Suprapubic skin (tissue), 4 donors: ENCODE measurements around the gene EVA1C. TPM values are rescaled to one million over a fixed set of nuclear protein-coding genes. Genes with fewer than 3 reads are reported as not detected.

ENCODE experiments used
- DNase-seq, 2 donors: peaks; one replicate each; pipeline ENCODE4 v3.0.0-alpha.2; 2019; ENCODE audit warnings: low spot score in 2 of 2
- H3K27ac ChIP-seq: fragments of 200-600 bp; sonication (generic); one replicate; pipeline ENCODE4 v1.5.1; 2019
- H3K27me3 ChIP-seq: fragments of 200-600 bp; sonication (generic); one replicate; pipeline ENCODE4 v1.5.1; 2019
- H3K36me3 ChIP-seq: fragments of 200-600 bp; sonication (generic); one replicate; pipeline ENCODE4 v1.5.1; 2019
- H3K4me1 ChIP-seq: fragments of 200-600 bp; sonication (generic); one replicate; pipeline ENCODE4 v1.5.1; 2019
- H3K4me3 ChIP-seq: fragments of 200-600 bp; sonication (generic); one replicate; pipeline ENCODE4 v1.5.1; 2019; ENCODE audit warnings: mild to moderate bottlenecking
- H3K9me3 ChIP-seq: fragments of 200-600 bp; sonication (generic); one replicate; pipeline ENCODE4 v1.5.1; 2019
- CTCF ChIP-seq, 2 donors: fragments of 200-600 bp in 1 of 2; fragments of 450-650 bp in 1 of 2; sonication (generic) in 1 of 2; IDR thresholded peaks; one replicate each; pipeline ENCODE4 v1.5.1; 2016 to 2019; ENCODE audit warnings: antibody characterized with exemption in 2 of 2, mild to moderate bottlenecking in 1 of 2, moderate library complexity in 1 of 2
- EP300 ChIP-seq: sonication (generic); formaldehyde crosslinking; IDR thresholded peaks from one replicate; pipeline ENCODE4 v1.6.1; 2017; ENCODE audit warnings: antibody characterized with exemption
- POLR2A ChIP-seq, 2 donors: fragments of 450-650 bp; IDR thresholded peaks; one replicate each; pipeline ENCODE4 v1.6.1; 2017; ENCODE audit warnings: antibody characterized with exemption in 2 of 2, mild to moderate bottlenecking in 2 of 2, moderate library complexity in 2 of 2
- POLR2AphosphoS5 ChIP-seq, 3 donors: sonication (generic); formaldehyde crosslinking; IDR thresholded peaks; one replicate each; pipeline ENCODE4 v1.6.1; 2017; ENCODE audit warnings: antibody characterized with exemption in 3 of 3
- WGBS: methylation state at CpG from one replicate; pipeline ENCODE4 v1.1.5; 2018; 5-methylcytosine and 5-hydroxymethylcytosine counted together
- total RNA-seq, 4 donors: library from RNA; depleted of rRNA; stranded (reverse); fragments of >200 nt; gene quantifications; one replicate each; pipeline ENCODE4 v1.1.0, GENCODE V29; 2016

The EVA1C gene
- total RNA-seq, 4 donors from 2014 or later, result 57.1 to 98.6 (median 63.2) TPM

- DNase-seq, result peak in 1 of 2 donors; percentile 50
- H3K36me3 ChIP-seq, result no peaks in the 10 kb centered on the region
- no peaks in the 10 kb centered on the region for H3K4me1 ChIP-seq
- H3K4me3 ChIP-seq, result no peak overlapping the region
- H3K9me3 ChIP-seq, result no peaks in the 10 kb centered on the region
- WGBS, result 99% methylated on average over 7 of the region's 7 CpGs
- TF ChIP-seq POLR2AphosphoS5 (IDR thresholded peaks at IDR 0.05) (no peak), POLR2A (IDR thresholded peaks at IDR 0.05) (no peak), EP300 (no peak), CTCF (IDR thresholded peaks at IDR 0.05) (no peak)
- no peak overlapping the region for H3K27ac ChIP-seq
- H3K27me3 ChIP-seq, result no peaks in the 10 kb centered on the region
Measured at GRCh38 chr21:32533611-32534010, 121.1 kb downstream of the EVA1C start.

DNA sequence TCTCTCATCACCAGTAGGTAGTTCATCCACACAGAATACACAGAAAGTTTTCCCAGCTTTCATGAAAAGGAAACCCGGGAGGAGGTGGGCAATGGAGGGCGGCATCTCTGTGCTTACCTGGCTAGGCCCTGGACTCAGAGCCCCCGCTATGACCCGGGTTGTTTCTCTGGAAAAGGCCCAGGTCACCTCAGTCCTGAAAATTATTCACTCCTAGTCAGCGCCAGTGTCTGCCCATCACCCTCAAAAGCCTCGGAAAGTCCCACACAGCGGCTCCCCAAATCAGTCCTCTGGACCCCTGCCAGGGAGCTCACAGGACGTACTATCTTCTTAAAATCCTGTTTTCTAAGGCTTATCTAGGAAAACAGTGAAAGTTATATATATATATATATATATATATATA, 121.6 kb downstream of the EVA1C start:
- no peak overlapping the region for H3K4me3 ChIP-seq
- no peaks in the 10 kb centered on the region for H3K36me3 ChIP-seq
- H3K4me1 ChIP-seq, result no peaks in the 10 kb centered on the region
- DNase-seq, result peak in 1 of 2 donors; percentile 56
- 83% methylated on average over 8 of the region's 8 CpGs for WGBS
- TF ChIP-seq EP300 (no peak), POLR2AphosphoS5 (IDR thresholded peaks at IDR 0.05) (no peak), POLR2A (IDR thresholded peaks at IDR 0.05) (no peak), CTCF (IDR thresholded peaks at IDR 0.05) (no peak)
- H3K27ac ChIP-seq, result no peak overlapping the region
- no peaks in the 10 kb centered on the region for H3K9me3 ChIP-seq
- no peaks in the 10 kb centered on the region for H3K27me3 ChIP-seq

- peak in 1 of 2 donors; percentile 49 for DNase-seq
Measured at GRCh38 chr21:32535612-32536011, 123.1 kb downstream of the EVA1C start.

DNA sequence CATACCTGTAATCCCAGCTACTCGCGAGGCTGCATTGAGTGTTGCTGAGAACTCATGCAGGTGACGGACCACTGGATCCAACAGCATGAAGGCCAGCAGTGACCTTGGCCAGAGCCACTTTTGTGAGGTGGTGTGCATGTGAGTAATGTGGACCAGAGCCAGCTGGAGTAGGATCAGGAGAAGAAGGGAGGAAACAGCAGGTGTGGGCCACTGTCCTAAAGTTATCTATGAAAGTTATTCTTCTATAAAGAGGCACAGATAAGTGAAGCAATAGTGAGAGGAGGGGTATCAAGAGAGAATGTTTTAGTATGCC, 125.0 kb downstream of the EVA1C start:
- 95% methylated on average over 3 of the region's 3 CpGs for WGBS
- TF ChIP-seq POLR2A (IDR thresholded peaks at IDR 0.05) (no peak), EP300 (no peak), POLR2AphosphoS5 (IDR thresholded peaks at IDR 0.05) (no peak), CTCF (IDR thresholded peaks at IDR 0.05) (no peak)
- H3K27me3 ChIP-seq, result no peaks in the 10 kb centered on the region

More at GRCh38 chr21:32535612-32536011, 123.1 kb downstream of the EVA1C start:
- Histone ChIP-seq H3K4me1 (no peaks in the 10 kb centered on the region), H3K27me3 (no peaks in the 10 kb centered on the region), H3K27ac (no peak overlapping the region), H3K36me3 (no peaks in the 10 kb centered on the region), H3K4me3 (no peak overlapping the region), H3K9me3 (no peaks in the 10 kb centered on the region)
- WGBS, result 92% methylated on average over 7 of the region's 7 CpGs
- TF ChIP-seq CTCF (IDR thresholded peaks at IDR 0.05) (no peak), POLR2AphosphoS5 (IDR thresholded peaks at IDR 0.05) (no peak), EP300 (no peak), POLR2A (IDR thresholded peaks at IDR 0.05) (no peak)

GRCh38 chr21:32538147-32538792, 125.8 kb downstream of the EVA1C start:
- 86% methylated on average over 11 of the region's 11 CpGs for WGBS
- Histone ChIP-seq H3K4me1 (no peaks in the 10 kb centered on the region), H3K27me3 (no peaks in the 10 kb centered on the region), H3K9me3 (no peaks in the 10 kb centered on the region), H3K27ac (no peak overlapping the region), H3K36me3 (no peaks in the 10 kb centered on the region), H3K4me3 (no peak overlapping the region)
- peak in 1 of 2 donors; percentile 15 for DNase-seq
- TF ChIP-seq EP300, result no peak
- TF ChIP-seq CTCF (IDR thresholded peaks at IDR 0.05), result no peak
- TF ChIP-seq POLR2A (IDR thresholded peaks at IDR 0.05), result no peak
- TF ChIP-seq POLR2AphosphoS5 (IDR thresholded peaks at IDR 0.05), result no peak

More for the DNA sequence above, 125.0 kb downstream of the EVA1C start:
- Histone ChIP-seq H3K9me3 (no peaks in the 10 kb centered on the region), H3K36me3 (no peaks in the 10 kb centered on the region), H3K27ac (no peak overlapping the region), H3K4me3 (no peak overlapping the region), H3K4me1 (no peaks in the 10 kb centered on the region)
- DNase-seq, result no peak
